HEK293 (cell line): ENCODE results near the gene CA5A.

Experiments used
- KLF9 ChIP-seq: fragments of 450-650 bp; formaldehyde crosslinking; IDR thresholded peaks from 2 replicates; pipeline ENCODE4 v1.5.1; 2016; ENCODE audit warnings: missing biosample characterization, missing genetic modification characterization, low read depth
- OSR2 ChIP-seq: fragments of 450-650 bp; formaldehyde crosslinking; IDR thresholded peaks from 2 replicates; pipeline ENCODE4 v1.5.1; 2016; ENCODE audit warnings: missing biosample characterization, missing genetic modification characterization
- PRDM4 ChIP-seq: fragments of 450-650 bp; formaldehyde crosslinking; IDR thresholded peaks from 2 replicates; pipeline ENCODE4 v1.5.1; 2017; ENCODE audit warnings: missing biosample characterization, missing genetic modification characterization
- REST ChIP-seq: fragments of 450-650 bp; formaldehyde crosslinking; IDR thresholded peaks from 2 replicates; pipeline ENCODE4 v1.5.1; 2016; ENCODE audit warnings: missing biosample characterization, missing genetic modification characterization
- TCF7L2 ChIP-seq: IDR thresholded peaks from 2 replicates; pipeline ENCODE4 v1.6.1; 2011; ENCODE audit warnings: low read depth, mild to moderate bottlenecking, inconsistent platforms, low read length, moderate library complexity, borderline replicate concordance
- YY1 ChIP-seq: fragments of 450-650 bp; formaldehyde crosslinking; IDR thresholded peaks from 2 replicates; pipeline ENCODE4 v1.5.1; 2018; ENCODE audit warnings: missing biosample characterization, missing genetic modification characterization
- ZBTB26 ChIP-seq: fragments of 450-650 bp; formaldehyde crosslinking; optimal IDR thresholded peaks from 2 replicates; pipeline ENCODE3; 2016; ENCODE audit warnings: missing biosample characterization, mild to moderate bottlenecking, missing genetic modification characterization
- ZNF221 ChIP-seq: fragments of 450-650 bp; formaldehyde crosslinking; IDR thresholded peaks from 2 replicates; pipeline ENCODE4 v1.5.1; 2017; ENCODE audit warnings: missing biosample characterization, missing genetic modification characterization, borderline replicate concordance
- ZNF335 ChIP-seq: fragments of 450-650 bp; formaldehyde crosslinking; conservative IDR thresholded peaks from 2 replicates; pipeline ENCODE4 v1.5.1; 2016; ENCODE audit warnings: missing biosample characterization, missing genetic modification characterization
- ZNF366 ChIP-seq: fragments of 450-650 bp; formaldehyde crosslinking; conservative IDR thresholded peaks from 2 replicates; pipeline ENCODE4 v1.5.1; 2016; ENCODE audit warnings: missing biosample characterization, missing genetic modification characterization
- ZNF623 ChIP-seq: fragments of 450-650 bp; formaldehyde crosslinking; IDR thresholded peaks from 2 replicates; pipeline ENCODE4 v1.5.1; 2016; ENCODE audit warnings: missing biosample characterization, missing genetic modification characterization
- ZSCAN16 ChIP-seq: fragments of 450-650 bp; formaldehyde crosslinking; IDR thresholded peaks from 2 replicates; pipeline ENCODE4 v1.5.1; 2016; ENCODE audit warnings: missing biosample characterization, missing genetic modification characterization
- TF ChIP-seq, protein P1 (sequence below): fragments of 450-650 bp; formaldehyde crosslinking; IDR thresholded peaks from 2 replicates; pipeline ENCODE4 v1.5.1; 2016; ENCODE audit warnings: missing biosample characterization, missing genetic modification characterization
- TF ChIP-seq, protein P2 (sequence below): fragments of 450-650 bp; formaldehyde crosslinking; IDR thresholded peaks from 2 replicates; pipeline ENCODE4 v1.5.1; 2016; ENCODE audit warnings: missing biosample characterization, missing genetic modification characterization, low read depth

GRCh38 chr16:87864331-87864989 is 71.9 kb downstream of the CA5A start:
- TF ChIP-seq, protein P1, sequence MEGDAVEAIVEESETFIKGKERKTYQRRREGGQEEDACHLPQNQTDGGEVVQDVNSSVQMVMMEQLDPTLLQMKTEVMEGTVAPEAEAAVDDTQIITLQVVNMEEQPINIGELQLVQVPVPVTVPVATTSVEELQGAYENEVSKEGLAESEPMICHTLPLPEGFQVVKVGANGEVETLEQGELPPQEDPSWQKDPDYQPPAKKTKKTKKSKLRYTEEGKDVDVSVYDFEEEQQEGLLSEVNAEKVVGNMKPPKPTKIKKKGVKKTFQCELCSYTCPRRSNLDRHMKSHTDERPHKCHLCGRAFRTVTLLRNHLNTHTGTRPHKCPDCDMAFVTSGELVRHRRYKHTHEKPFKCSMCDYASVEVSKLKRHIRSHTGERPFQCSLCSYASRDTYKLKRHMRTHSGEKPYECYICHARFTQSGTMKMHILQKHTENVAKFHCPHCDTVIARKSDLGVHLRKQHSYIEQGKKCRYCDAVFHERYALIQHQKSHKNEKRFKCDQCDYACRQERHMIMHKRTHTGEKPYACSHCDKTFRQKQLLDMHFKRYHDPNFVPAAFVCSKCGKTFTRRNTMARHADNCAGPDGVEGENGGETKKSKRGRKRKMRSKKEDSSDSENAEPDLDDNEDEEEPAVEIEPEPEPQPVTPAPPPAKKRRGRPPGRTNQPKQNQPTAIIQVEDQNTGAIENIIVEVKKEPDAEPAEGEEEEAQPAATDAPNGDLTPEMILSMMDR (tag by site-specific recombination), result no peak
- TF ChIP-seq TCF7L2 (no peak), ZNF335 (tag by site-specific recombination) (no peak), PRDM4 (tag by site-specific recombination) (no peak), REST (tag by site-specific recombination) (no peak), ZBTB26 (no peak), ZNF221 (tag by site-specific recombination) (no peak), ZNF623 (tag by site-specific recombination) (no peak), ZSCAN16 (tag by site-specific recombination) (no peak), KLF9 (tag by site-specific recombination) (no peak), ZNF366 (tag by site-specific recombination) (no peak), YY1 (tag by site-specific recombination) (no peak), OSR2 (peak; percentile 44; the same call in 1 of the 2 replicates)
- TF ChIP-seq, protein P2, sequence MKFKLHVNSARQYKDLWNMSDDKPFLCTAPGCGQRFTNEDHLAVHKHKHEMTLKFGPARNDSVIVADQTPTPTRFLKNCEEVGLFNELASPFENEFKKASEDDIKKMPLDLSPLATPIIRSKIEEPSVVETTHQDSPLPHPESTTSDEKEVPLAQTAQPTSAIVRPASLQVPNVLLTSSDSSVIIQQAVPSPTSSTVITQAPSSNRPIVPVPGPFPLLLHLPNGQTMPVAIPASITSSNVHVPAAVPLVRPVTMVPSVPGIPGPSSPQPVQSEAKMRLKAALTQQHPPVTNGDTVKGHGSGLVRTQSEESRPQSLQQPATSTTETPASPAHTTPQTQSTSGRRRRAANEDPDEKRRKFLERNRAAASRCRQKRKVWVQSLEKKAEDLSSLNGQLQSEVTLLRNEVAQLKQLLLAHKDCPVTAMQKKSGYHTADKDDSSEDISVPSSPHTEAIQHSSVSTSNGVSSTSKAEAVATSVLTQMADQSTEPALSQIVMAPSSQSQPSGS (tag by site-specific recombination), result no peak
